Measurements from ENCODE around the gene SLC25A6.
"Not testable (repeated sequence)": the region's sequence is repeated elsewhere in the genome, so short reads cannot be mapped to it uniquely, and the experiment has no call there.

The SLC25A6 gene

DNA sequence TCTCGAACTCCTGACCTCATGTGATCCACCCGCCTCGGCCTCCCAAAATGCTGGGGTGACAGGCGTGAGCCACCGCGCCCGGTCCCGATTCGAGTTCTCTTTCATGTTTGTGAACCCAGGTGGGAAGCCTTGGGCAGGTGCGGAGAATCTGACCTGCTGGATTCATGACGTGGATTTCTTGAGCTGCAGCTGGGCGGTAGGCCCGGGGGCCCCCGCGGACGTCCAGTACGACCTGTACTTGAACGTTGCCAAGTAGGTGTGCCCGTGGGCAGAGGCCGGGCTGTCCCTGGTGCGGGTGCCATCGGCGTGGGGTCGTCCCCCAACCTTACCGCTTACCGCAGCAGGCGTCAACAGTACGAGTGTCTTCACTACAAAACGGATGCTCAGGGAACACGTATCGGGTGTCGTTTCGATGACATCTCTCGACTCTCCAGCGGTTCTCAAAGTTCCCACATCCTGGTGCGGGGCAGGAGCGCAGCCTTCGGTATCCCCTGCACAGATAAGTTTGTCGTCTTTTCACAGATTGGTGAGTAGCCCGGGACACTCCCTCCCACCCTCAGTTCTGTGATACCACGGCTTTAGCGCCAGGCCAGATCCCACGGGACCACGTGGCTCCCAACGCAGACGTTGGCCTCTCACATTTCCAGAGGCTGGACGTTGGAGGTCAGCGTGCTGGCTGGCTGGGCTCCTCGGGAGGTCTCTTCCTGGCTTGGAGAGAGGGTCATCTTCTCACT lies 39.8 kb downstream of the SLC25A6 start:
- DNase-seq = no peak

DNA sequence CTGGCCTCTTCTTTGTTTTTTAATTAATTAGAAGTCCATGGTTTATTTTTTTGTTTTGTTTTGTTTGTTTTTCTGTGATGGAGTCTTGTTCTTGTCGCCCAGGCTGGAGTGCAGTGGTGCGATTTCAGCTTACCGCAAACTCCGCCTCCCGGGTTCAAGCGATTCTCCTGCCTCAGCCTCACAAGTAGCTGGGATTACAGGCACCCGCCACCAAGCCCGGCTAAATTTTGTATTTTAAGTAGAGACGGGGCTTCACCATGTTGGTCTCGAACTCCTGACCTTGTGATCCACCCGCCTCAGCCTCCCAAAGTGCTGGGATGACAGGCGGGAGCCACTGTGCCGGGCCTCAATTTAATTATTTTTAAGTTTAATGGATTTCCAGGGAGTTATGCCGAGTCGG lies 42.3 kb downstream of the SLC25A6 start:
- DNase-seq = not testable (repeated sequence)

DNA sequence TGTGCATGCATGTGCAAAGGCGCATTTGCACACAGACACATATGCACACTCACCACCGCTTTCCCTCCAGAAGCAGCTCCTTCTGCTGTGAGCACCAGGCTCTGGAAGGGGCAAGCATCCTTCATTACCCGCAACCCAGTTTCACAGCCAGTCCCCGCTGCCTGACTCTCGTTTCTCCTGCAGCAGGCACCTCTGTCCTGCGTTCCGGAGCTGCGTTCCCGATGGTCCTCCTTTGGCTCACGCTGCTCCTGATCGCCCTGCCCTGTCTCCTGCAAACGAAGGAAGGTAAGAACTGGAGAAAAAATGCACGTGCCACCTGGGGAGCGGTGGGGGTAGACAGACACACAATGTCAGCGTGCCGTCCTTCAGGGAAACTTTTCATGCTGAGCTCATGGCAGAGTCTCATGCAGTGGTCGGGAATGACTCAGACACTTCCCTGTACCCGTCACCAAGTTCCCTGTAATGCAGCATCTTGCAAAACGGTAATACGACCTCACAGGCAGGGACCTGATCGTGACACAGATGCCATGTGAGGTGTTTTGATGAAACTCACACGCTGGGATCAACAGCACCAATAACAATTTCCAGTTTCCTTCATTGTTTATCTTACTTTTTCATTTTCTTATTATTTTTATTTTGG lies 50.2 kb downstream of the SLC25A6 start:
- no peak for DNase-seq

DNA sequence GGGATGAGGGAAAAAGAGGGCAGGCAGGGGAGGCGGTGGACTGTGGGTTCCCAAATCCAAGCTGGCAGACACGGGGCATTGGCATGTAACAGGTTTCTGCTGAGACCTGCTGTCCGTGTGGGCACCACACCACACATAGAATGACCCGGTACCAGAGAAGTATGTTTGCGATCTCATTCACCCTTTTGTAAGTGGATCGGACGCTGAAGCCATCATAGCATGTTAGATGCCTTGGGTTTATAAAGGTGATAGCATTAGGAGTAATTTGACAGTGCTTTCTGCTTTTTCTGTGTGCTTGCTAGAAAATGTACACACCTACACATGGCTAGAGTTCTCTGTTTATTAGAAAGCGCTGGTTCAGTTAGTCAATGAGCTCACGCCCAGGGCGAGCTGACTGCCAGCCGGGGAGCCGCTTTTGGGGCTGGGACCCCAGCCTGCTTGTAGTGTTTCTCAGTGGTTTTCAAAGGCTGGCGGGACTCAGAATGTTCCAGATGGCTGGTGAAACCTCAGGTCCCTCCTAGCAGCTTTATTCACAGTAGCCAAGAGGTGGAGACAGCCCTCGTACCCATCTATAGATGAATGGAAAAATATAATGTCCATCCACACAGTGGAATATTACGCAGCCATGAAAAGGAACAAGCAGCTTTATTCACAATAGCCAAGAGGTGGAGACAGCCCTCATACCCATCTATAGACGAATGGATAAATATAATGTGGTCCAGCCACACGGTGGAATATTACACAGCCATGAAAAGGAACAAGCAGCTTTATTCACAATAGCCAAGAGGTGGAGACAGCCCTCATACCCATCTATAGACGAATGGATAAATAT lies 54.7 kb downstream of the SLC25A6 start:
- DNase-seq = no peak

DNA sequence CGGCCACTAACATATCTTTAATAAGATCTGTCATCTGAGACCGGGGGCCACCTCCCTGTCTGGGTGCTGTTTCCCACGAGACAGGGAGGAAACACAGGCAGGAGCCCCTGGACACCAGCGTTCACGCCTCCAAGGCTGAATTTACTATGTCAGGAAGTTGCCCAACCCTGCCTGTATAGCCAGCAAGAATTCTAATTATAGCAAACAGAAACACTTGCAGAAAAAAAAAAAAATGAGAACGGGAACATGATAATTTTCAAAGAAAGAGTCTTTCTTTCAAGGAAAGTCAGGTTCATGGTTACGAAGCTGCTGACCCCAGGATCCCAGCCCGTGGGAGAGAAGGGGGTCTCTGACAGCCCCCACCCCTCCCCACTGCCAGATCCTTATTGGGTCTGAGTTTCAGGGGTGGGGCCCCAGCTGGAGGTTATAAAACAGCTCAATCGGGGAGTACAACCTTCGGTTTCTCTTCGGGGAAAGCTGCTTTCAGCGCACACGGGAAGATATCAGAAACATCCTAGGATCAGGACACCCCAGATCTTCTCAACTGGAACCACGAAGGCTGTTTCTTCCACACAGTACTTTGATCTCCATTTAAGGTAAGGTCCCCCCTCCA lies 55.5 kb downstream of the SLC25A6 start, which contains the start of gene IL3RA:
IL3RA (plus strand) TSS at position 455 of the 613 bp plus-strand sequence. CDS start 4,981 bp downstream, outside the sequence.
- no peak for DNase-seq
